ENCODE data around the gene CRELD2.

Gene CRELD2

DNA sequence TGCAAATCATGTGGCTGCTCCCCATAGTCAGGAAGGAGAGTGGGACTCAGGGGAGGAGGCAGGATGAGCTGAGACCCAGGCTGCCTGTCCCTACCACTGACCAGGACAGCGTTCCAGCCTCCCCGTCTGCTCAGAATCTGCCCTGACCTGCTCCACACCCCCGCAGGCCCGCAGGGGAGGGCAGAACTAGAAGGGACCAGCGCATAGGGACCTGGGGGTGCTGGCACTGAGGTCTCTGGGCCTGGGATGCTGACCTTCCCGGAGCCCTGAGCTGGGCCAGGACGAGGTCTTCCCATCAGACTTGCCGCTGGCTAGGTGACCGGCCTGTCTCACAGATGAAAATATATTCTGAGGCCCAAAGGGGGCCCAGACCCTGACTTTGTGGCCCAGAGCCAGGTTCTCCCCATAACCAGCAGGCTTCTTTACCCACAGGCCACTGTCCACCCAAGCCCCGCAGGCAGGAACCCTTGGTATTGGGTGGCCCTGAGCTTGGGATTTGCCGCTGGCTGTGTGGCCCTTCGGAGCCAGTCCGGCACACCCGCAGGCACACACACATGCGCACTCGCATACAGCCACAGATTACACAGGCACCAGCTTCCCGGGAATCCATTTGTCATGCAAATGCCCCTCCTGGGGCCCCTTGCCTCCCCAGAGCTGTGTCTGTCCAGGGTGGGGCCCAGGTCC lies 28.3 kb downstream of the CRELD2 start:
- DNase-seq (ENCODE audit: low read depth) = no peak

DNA sequence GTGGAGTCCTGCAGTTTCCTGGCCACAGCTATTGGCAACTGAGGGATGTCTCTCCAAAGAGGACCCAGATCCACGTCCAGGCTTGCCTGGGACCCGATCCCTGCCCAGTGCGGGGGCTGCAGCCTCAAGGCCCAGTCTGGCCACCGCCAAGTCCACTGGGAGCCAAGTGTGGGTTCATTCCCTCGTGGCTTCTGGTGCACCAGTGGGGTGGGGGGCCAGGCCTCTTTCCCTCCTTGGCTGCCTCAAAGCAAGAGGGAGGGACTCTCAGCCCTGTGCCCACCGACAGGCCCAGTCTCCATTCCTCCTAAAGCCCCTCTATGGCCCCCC lies 28.8 kb downstream of the CRELD2 start:
- no peak for DNase-seq (ENCODE audit: low read depth)

DNA sequence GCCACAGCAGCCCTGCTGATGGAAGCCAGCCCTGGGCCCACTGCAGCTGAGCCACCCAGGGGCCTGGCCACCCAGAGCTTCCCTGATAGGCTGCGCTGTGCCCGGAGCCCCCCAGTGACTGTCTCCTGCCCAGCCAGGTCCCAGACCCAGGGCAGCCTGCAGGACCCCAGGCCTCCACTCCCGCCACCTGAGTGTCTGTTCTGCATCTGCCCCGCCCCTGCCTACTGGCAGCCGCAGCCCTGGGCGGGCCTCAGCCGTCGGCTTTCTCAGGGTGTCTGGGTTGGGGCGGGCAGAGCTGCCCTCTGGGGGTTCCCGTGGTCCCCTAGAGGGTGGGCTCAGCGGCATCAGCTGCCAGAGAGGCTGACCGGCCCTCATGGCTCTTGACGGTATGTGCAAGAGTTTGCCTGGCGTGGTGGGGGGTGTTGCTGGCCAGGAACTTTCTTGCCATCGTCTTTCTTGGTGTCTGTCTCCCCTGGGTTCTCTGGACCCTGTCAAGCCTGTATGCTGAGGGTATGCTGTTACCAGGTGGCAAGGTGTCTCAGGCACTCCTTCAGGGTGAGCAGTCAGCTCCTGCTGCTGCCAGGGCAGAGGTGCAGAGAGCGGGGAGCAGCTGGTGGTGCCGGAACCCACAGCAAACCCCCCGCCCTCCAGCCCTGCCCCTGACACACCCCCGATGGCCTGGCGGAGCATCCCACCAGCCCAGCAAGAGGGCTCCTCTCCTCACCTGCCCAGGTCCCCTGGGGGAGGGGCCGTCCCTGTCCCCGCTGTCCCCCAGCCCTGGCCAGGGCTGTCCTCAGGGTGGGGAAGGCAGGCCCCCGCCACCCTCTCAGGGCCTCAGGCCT lies 29.9 kb downstream of the CRELD2 start:
- no peak for DNase-seq (ENCODE audit: low read depth)

DNA sequence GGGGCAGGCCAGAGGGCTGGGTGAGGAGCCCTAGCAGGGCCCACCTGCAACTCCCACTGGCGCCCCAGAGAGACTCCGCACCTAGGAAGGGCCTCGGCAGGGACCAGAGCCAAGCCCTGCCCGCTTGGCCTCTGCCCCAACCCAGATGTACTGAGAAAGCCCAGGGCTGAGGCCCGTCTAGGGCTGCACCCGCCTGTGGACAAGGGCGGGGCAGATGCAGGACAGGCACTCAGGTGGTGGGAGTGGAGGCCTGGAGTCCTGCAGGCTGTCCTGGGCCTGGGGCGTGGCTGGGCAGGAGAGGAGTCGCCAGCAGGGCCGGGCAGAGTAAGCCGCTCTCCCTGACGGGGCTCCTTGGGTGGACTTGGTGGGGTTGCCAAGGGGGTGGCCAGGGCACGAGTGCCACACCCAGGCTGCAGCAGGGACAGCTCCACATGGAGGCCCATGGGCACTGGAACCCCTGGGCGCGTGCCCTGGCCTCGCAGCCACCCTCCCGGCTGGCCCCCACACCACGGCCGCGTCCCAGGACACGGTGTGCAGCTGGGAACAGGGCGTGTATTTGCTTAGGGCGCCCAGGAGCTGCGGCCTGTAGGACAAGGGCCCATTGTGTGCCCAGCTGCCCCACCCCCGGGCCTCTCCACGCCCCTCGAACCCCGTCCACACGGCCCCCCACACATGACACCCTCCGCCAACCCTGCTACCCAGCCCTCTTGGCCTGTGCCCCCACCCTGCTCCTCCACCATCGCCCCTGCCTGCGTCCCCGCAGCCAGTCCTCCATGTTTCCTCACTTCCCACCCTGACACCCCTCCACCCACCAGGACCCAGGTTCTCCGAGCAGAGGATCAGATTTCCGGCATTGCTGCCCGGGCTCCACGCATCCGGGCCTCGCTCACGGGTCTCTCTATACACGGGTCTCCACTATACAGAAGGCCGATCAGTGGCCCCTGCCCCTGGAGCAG lies 30.8 kb downstream of the CRELD2 start:
- no peak for DNase-seq (ENCODE audit: low read depth)

DNA sequence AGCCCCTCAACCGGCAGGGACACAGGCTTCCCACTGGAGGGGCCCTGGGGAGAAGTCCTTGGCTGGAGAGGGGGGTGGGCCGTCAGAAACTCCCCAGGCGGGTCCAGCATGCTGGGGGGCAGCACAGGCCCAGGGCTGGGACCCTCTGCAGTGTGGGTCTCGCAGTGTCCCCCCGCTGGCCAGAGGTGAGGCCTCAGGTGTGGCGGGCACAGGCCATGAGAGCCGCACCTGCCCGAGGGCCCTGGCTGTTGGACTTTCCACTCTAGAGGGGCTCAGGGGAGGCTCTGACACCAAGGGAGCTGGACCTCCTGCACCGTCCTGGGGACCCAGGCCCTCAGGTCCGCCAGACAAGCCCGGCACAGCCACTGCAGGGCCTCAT lies 31.5 kb downstream of the CRELD2 start:
- no peak for DNase-seq (ENCODE audit: low read depth)

DNA sequence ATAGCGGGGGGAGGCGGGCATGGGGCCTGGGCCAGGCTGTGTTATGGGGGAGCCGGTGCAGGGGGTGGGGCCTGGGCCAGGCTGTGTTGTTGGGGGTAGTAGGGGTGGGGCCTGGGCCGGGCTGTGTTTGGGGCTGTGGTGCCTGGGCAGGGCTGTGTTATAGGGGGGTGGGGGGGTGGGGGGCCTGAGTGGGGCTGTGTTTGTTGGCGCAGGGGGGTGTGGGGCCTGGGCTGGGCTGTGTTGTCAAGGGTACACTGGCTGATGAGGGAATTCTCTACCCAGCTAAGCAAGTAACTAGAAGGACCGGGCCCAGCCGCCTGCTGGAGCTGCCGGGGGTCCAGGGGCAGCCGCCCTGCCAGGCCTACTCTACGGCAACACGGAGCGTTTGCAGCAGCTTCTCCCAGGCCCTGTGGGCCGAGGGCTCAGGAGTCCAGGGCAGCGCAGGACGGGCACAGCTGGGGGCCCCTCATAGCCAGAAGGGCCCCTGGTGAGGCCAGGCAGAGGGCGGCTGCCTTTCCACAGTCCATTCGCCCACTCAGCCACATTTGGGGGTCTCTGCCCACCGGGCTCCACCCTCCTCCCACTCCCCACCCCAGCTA lies 32.1 kb downstream of the CRELD2 start:
- no peak for DNase-seq (ENCODE audit: low read depth)

DNA sequence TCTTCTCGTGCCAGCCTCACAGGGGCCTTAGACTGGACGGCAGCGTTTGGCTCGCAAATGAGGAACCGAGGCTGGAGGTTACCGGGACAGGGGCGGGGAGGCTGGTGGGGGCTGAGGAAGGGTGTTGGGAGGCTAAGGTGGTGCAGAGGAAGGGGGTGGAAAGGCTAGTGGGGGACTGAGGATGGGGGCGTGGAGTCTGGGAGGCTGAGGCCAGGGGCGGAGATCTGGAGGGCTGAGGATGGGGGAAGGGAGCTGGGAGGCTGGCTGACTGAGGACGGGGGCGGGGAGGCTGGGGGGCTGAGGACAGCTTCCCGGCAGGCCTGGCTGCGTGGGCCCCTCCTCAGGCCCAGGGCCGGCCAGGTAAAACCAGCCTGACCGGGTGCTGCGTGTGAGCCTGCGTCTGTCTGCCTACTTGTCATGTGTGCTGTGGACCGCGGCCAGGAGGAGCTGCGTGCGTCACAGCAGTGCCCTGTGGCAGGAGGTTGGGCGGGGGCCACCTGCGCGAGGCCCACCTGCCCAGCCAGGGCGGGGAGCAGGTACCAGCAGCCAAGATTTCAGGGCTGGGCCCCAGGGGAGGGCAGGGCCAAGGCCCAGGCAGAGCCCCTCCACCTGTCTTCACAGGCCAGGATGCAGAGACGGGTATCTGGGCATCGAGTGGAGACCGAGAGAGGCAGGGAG lies 32.7 kb downstream of the CRELD2 start:
- DNase-seq (ENCODE audit: low read depth) = no peak

DNA sequence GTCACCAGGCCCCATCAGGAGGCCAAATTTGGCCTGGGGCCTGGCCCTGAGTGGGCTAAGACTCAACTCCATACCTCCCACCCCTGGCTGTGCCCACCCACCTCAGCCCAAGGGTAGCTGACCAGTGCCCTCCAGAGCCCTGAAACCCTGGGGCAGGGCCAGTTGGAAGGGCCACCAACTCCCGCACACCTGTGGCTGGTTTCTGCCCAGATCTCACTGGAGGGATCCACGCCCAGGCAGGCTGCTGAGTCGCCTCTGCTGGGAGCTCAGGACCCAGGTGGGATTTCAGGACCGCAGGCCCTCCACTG lies 33.2 kb downstream of the CRELD2 start:
- DNase-seq (ENCODE audit: low read depth) = no peak

DNA sequence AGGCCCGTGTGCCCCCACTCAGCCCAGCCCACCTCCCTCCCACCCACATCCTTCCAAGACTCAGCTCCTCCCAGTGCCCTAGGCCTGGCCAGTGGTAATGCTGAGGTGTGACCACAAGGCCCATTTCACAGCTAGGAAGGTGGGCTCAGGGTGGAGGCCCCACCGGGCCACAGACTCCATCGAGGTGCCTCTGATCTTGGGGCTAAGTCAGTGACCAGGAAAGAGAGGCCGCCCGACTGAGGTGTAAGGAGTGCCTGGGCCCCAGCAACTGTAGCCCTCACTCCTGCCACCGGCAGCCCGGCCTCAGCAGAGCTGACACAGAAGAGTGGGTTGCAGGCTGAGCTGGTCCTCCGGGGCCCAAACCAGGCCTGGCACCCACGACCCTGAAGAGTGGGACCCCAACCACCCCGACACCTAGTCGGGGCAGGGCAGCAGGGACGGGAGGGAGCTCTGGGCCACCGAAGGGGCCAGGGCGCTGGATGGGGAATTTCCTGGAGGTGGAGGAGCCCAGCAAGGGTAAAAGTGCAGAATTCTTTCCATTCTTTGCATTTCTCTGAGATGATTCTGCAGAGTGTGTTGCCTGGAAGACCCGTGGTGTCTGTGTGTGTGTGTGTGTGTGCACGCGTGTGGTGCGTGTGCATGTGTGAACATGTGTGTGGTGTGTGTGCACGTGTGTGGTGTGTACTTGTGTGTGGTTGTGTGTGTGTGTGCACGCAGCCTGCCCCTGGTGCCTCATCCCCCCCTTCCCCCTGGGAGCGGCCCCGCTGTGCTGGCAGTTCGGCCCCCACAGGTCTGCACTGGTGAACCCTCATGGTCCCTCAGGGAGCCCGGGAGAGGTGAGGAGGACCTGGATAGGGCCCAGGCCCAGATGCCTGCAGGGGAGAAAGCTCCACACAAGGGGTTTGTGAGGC lies 33.8 kb downstream of the CRELD2 start:
- no peak for DNase-seq (ENCODE audit: low read depth)

DNA sequence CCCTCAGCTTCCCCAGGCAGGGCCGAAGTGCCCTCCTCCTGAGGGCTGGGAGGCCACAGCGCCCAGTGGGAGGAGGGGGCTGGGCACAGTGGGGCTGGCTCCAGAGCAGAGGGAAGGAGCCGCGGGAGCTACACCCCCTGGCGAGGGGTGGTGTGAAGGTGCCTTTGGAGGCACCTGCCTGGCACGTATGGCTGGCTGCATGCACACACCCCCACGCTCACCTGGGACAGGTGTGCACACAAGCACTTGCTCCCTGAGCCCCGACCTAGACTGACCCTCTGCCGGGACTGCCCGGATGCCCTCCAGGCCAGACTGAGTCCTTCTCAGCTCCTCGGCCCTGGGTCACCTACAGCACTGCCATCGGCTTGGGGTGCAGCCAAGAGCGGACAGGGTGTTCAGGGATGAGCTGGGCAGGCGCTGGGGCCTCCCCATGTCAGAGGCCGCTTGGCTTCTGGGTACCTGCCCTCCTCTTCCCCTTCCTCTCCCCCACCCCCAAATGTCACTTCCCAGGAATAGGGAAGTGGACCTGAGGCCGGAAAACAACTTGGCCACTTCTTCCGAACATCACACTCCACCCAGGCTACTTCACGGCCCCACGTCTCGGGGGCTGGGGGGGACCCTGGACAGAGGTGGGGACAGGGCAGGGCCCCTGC lies 34.7 kb downstream of the CRELD2 start:
- no peak for DNase-seq (ENCODE audit: low read depth)

DNA sequence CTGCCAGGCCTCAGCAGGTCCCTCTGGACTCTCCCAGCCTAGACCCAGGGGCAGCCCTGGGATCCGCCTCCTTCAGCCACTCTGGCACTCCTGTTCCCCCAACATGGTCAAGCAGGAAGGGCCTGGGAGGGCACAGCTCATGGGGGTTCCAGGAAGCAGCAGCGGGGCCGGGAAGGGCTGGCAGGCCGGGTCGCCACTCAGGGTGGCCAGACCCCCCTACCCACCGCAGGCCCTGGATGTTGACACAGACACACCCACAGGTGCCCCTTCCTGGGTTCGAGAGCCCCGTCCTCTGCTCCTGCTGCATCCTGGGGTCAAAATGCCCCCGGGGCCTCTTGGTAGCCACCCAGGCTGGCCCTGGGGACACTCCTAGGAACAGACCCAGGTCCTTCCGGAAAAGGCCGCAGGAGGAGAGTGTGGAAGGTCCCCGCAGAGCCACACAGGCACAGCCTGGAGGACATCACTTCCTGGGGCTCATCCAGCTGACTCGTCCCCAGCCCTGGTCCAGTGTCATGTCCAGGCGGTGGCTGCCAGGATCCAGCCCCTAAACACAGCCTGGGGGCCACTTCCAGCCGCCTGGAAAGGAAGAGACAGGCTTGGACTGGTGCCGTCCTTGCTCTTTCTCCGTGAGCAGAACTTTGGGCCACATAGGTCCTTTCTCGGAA lies 35.4 kb downstream of the CRELD2 start:
- DNase-seq (ENCODE audit: low read depth) = no peak

DNA sequence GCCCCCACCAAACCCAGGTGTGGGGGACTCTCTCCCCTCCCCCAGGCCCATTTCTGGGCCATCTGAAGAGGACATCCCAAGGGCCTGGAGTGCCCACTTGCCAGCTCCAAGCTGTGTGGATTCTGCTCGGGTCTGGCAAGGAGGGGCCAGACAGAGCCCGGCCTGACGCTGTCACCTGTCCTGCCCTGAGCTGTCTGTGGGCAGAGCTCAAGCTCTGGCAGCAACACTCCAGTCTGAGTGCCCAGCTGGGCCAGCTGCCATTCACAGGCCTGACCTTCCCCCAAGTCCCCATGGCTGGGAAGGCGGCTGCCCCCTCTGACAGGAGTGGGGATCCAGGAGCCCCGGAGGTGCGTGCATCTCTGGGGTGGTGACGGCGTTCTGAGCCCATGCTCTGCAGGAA lies 35.9 kb downstream of the CRELD2 start:
- DNase-seq (ENCODE audit: low read depth) = no peak

DNA sequence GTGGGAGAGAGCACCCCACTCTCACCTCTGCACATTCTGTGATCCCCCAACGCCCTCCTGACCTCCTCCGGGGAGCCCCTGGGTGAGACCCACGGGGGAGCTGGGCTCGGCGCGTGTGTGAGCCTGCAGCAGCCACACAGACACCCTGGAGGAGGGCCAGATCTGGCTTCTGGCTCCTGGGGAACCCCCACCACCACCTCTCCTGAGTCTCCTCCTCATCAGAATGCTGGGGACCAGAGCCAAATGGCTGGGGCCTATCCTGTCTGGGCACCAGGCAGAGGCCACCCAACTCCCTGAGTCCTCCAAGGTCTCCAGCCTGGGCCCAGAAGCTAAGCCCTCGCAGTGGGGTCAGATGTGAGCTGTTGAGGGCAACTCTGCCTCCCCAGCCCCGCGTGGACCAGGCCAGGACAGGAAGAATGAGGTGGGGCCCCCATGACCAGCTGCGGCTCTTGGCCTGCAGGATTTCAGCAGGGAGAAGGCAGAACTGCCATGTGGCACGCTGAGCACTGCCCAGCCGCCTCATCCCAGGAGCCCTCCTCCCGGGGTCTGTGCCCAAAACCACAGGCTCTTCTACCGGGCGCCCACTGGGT lies 36.7 kb downstream of the CRELD2 start:
- DNase-seq (ENCODE audit: low read depth) = no peak

DNA sequence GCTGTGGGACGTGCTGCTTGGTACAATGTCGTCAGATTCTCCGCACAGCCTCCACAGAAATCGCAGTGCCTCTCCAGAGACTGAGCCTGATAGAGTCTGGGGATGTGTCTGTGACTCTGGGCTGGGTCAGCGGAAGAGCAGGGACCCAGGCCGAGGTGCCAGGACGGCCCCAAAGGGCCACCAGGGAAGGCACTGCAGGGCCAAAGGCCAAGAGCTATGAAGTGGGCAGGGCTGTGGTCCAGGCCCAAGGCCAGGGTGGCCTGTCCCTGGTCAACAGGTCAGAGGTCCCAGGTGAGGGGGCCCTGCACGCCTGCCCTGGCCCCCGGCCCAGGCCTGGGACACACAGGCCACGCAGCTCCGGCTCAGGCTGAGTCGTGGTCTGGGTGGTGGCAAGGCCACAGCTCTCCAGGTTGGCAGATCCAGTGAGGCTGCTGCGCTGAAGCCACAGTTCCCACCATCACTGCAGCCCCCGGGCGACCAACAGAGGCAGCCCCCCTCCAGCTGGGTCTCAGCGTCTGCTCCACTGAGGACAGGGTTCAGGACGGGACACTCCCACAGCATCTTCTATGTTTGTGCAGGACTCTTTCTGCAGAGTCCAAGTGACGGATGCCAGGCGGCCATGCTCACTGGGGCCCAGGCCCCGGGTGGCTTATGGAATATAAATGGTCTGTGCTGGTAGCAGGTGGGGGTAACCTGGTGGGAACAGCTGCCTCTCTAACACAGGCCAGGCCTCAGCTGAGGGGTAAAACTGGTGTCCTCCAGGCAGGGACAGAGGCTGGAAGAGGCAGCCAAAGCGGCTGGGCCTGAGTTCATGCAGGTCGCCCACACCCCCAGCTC lies 37.4 kb downstream of the CRELD2 start:
- DNase-seq (ENCODE audit: low read depth) = no peak

DNA sequence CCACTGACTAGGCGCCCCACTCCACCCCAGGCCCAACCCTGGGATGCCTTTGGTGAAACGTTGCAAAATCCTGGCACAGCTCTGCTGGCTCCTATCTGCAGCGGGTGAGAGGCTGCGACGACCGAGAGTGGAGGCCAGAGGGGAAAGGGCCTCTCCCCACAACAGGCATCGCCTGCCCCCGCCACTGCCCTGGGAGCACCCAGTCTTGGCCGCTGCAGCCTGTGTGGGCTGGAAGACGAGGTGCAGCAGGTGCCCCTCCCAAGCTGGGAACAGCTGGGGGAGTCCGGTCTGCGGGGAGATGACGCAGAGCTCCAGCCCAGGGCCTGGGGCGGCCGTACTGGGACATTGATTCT lies 38.0 kb downstream of the CRELD2 start:
- DNase-seq (ENCODE audit: low read depth) = no peak

DNA sequence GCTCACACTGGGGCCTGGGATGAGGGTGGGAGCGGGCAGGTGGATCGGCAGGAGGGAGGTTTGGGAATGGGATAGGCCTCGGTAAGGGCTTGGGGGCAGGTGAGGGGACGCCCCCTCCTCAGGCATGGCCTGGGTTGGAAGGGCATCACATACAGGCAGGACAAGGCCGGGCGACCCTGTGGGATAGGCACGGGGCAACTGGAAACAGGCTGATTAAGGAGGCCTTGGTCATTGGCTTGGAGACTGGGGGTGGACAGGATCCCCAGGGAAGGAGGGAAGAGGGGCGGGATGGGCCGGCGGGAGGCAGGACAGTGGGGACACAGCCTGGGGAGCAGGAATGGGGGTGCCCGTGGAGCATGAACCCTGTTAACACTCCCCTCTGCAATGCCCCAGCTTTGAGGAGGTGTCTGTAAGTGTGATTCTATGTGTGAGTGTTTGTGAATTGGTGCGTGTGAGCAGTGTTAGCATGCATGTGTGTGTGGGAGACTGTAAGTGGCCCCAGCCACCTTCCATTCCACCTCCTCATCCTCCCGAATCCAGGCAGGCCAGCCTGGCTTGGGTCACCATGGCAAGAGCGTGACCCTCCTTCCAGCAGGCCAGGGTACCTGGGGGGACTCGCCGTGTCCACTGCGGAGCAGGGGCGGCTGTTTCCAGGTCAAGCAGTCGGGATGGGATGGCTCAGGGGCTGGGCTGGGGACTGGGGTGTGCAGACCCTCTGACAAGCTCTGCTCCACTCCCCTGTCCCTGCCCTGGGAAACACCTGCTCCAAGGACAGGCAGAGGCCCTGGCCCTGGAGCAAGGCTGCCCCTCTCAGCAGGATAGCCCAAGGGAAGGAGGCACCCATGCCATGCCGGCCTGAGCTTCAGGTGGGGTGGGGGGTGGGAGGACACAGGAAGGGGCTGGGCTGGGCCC lies 38.7 kb downstream of the CRELD2 start:
- no peak for DNase-seq (ENCODE audit: low read depth)

DNA sequence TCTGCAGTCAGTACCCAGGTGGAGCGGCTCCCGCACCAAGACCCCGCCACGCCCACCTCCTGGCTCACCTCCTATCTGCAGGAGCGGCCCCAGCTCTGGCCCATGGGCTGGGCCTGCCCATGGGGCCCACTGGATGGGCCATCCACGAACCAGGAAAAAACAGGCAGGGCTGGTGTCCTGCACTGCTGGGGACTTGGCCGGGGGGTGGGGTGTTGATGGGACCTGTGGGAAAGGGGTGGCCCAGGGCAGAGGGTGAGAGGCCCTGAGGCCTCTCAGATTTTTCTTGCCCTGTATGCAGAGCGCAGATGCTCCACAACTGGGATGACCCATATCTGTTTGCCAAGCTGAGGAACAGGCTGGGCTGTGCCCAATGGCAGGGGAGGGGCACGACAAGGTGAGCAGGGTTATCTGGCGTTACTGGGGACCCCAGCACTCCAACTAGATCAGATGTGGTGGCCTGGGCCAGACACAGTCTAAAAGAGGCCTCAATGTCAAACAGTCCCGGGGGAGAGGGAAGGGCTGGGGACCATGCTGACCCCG lies 39.5 kb downstream of the CRELD2 start:
- DNase-seq (ENCODE audit: low read depth) = no peak
